ENCODE results near the gene P2RY12.

The P2RY12 gene

DNA sequence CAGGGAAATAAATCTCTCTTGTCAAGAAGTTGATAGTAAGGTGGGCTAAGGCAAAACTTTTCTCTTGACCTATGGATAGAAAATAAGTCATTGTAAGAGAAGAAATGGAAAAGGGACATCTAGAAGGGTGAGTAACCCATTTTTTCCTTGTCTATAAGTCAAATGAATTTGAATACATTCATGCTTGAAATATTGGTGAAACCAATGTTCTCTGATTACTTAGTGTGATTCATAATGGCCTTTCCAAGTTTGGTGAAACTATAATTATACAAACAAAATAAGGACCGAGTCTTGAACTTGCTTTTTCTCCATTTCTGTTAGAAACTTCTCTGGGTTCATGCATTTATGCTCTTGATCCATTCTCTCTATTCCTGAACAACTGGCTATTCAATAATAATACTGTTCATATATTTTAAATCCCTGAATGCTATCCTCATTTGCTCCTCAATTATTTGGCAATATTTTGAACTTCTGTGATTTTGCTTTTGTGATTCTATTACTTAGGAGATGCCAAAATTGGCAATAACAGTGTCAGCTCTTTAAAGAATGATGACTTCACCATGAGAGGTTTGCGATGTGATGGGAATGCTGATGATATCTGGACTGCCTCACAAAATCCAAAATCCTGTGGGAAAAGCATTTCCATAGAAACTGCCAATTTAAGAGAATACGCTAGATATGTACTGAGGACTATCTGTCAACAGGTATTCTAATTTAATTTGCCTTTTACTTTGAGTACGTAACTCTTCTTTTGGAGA is 12.3 kb downstream of the P2RY12 start:
- Histone ChIP-seq H3K4me1 (ENCODE audit: control insufficient read depth, insufficient read depth, low read length) (no peaks in the 10 kb centered on the region), H3K9me3 (ENCODE audit: control insufficient read depth, insufficient read depth, low read depth, low read length) (no peaks in the 10 kb centered on the region), H3K4me3 (ENCODE audit: low read depth, low read length) (no peak overlapping the region), H3K36me3 (ENCODE audit: control insufficient read depth in 2 of 2, insufficient read depth in 1 of 2, low read length in 2 of 2) (peaks cover 0 to 12% of the 10 kb centered on the region in 2 experiments; a peak in 1 of 3 replicates), H3K27ac (ENCODE audit: extremely low read depth, low read depth, low read length) (no peak overlapping the region)
- CTCF ChIA-PET = no interaction called here
- TF ChIP-seq WT1 (tag by site-specific recombination; IDR thresholded peaks at IDR 0.05) (no peak), ZNF23 (tag by site-specific recombination; IDR thresholded peaks at IDR 0.05; ENCODE audit: borderline replicate concordance) (no peak), GFI1B (tag by site-specific recombination; IDR thresholded peaks at IDR 0.05) (no peak), BCL11A (tag by site-specific recombination; IDR thresholded peaks at IDR 0.05; ENCODE audit: low read depth) (no peak), GLI2 (tag by site-specific recombination; IDR thresholded peaks at IDR 0.05; ENCODE audit: borderline replicate concordance, low read depth) (no peak), RBAK (tag by site-specific recombination; IDR thresholded peaks at IDR 0.05) (no peak)
- TF ChIP-seq, protein P1, sequence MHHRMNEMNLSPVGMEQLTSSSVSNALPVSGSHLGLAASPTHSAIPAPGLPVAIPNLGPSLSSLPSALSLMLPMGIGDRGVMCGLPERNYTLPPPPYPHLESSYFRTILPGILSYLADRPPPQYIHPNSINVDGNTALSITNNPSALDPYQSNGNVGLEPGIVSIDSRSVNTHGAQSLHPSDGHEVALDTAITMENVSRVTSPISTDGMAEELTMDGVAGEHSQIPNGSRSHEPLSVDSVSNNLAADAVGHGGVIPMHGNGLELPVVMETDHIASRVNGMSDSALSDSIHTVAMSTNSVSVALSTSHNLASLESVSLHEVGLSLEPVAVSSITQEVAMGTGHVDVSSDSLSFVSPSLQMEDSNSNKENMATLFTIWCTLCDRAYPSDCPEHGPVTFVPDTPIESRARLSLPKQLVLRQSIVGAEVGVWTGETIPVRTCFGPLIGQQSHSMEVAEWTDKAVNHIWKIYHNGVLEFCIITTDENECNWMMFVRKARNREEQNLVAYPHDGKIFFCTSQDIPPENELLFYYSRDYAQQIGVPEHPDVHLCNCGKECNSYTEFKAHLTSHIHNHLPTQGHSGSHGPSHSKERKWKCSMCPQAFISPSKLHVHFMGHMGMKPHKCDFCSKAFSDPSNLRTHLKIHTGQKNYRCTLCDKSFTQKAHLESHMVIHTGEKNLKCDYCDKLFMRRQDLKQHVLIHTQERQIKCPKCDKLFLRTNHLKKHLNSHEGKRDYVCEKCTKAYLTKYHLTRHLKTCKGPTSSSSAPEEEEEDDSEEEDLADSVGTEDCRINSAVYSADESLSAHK (tag by site-specific recombination; IDR thresholded peaks at IDR 0.05) = no peak
- TF ChIP-seq, protein P2, sequence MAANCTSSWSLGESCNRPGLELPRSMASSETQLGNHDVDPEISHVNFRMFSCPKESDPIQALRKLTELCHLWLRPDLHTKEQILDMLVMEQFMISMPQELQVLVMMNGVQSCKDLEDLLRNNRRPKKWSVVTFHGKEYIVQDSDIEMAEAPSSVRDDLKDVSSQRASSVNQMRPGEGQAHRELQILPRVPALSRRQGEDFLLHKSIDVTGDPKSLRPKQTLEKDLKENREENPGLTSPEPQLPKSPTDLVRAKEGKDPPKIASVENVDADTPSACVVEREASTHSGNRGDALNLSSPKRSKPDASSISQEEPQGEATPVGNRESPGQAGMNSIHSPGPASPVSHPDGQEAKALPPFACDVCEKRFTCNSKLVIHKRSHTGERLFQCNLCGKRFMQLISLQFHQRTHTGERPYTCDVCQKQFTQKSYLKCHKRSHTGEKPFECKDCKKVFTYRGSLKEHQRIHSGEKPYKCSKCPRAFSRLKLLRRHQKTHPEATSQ (tag by site-specific recombination; IDR thresholded peaks at IDR 0.05) = no peak
- TF ChIP-seq, protein P3, sequence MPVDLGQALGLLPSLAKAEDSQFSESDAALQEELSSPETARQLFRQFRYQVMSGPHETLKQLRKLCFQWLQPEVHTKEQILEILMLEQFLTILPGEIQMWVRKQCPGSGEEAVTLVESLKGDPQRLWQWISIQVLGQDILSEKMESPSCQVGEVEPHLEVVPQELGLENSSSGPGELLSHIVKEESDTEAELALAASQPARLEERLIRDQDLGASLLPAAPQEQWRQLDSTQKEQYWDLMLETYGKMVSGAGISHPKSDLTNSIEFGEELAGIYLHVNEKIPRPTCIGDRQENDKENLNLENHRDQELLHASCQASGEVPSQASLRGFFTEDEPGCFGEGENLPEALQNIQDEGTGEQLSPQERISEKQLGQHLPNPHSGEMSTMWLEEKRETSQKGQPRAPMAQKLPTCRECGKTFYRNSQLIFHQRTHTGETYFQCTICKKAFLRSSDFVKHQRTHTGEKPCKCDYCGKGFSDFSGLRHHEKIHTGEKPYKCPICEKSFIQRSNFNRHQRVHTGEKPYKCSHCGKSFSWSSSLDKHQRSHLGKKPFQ (tag by site-specific recombination; IDR thresholded peaks at IDR 0.05) = no peak
- POLR2A ChIA-PET = no interaction called here

DNA sequence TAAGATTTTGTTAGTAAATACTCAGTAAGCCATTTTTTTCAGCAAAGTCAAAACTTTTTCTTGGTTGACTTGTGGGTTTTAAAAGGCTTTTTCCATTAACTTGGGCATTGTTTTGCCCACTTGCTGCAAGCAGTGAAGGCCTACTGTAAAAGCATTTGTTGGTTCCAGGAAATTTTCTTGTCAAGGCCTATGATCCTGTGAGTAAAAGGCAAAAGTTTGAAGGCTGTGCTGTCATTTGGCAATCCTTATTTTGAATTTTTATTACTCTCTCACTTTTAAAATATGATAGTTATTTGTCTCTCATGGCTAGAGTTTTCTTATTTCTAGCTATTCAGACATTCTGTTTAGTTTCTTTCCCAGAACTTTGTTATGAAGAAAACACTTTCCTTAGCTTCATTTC is 13.0 kb downstream of the P2RY12 start:
- ChIA-PET CTCF (no interaction called here), POLR2A (no interaction called here)
- H3K36me3 ChIP-seq (ENCODE audit: control insufficient read depth in 2 of 2, insufficient read depth in 1 of 2, low read length in 2 of 2) = peaks cover 0 to 6% of the 10 kb centered on the region in 2 experiments; a peak in 1 of 3 replicates
- no peak overlapping the region for H3K4me3 ChIP-seq (ENCODE audit: low read depth, low read length)
- H3K27ac ChIP-seq (ENCODE audit: extremely low read depth, low read depth, low read length) = no peak overlapping the region
- H3K4me1 ChIP-seq (ENCODE audit: control insufficient read depth, insufficient read depth, low read length) = no peaks in the 10 kb centered on the region
- no peaks in the 10 kb centered on the region for H3K9me3 ChIP-seq (ENCODE audit: control insufficient read depth, insufficient read depth, low read depth, low read length)
- TF ChIP-seq HOXA7 (CRISPR knock-in tag; IDR thresholded peaks at IDR 0.05; ENCODE audit: borderline replicate concordance) (no peak), ZNF48 (tag by site-specific recombination; IDR thresholded peaks at IDR 0.05) (no peak), ZNF514 (tag by site-specific recombination; IDR thresholded peaks at IDR 0.05) (no peak), ZNF354C (tag by site-specific recombination; IDR thresholded peaks at IDR 0.05; ENCODE audit: borderline replicate concordance, low read depth) (no peak), ZNF521 (tag by site-specific recombination; IDR thresholded peaks at IDR 0.05) (no peak), MZF1 (tag by site-specific recombination; IDR thresholded peaks at IDR 0.05; ENCODE audit: borderline replicate concordance) (no peak), ZNF654 (tag by site-specific recombination; IDR thresholded peaks at IDR 0.05; ENCODE audit: low read depth) (no peak), ZNF302 (tag by site-specific recombination; IDR thresholded peaks at IDR 0.05; ENCODE audit: low read depth) (no peak)
- TF ChIP-seq, protein P4, sequence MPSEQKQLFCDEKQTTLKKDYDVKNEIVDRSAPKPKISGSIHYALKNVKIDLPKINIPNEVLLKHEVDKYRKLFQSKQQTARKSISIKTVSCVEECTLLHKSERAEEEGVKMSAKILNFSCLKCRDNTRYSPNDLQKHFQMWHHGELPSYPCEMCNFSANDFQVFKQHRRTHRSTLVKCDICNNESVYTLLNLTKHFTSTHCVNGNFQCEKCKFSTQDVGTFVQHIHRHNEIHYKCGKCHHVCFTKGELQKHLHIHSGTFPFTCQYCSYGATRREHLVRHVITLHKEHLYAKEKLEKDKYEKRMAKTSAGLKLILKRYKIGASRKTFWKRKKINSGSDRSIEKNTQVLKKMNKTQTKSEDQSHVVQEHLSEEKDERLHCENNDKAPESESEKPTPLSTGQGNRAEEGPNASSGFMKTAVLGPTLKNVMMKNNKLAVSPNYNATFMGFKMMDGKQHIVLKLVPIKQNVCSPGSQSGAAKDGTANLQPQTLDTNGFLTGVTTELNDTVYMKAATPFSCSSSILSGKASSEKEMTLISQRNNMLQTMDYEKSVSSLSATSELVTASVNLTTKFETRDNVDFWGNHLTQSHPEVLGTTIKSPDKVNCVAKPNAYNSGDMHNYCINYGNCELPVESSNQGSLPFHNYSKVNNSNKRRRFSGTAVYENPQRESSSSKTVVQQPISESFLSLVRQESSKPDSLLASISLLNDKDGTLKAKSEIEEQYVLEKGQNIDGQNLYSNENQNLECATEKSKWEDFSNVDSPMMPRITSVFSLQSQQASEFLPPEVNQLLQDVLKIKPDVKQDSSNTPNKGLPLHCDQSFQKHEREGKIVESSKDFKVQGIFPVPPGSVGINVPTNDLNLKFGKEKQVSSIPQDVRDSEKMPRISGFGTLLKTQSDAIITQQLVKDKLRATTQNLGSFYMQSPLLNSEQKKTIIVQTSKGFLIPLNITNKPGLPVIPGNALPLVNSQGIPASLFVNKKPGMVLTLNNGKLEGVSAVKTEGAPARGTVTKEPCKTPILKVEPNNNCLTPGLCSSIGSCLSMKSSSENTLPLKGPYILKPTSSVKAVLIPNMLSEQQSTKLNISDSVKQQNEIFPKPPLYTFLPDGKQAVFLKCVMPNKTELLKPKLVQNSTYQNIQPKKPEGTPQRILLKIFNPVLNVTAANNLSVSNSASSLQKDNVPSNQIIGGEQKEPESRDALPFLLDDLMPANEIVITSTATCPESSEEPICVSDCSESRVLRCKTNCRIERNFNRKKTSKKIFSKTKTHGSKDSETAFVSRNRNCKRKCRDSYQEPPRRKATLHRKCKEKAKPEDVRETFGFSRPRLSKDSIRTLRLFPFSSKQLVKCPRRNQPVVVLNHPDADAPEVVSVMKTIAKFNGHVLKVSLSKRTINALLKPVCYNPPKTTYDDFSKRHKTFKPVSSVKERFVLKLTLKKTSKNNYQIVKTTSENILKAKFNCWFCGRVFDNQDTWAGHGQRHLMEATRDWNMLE (tag by site-specific recombination; conservative IDR thresholded peaks at IDR 0.05; ENCODE audit: low read depth) = no peak
- TF ChIP-seq, protein P5, sequence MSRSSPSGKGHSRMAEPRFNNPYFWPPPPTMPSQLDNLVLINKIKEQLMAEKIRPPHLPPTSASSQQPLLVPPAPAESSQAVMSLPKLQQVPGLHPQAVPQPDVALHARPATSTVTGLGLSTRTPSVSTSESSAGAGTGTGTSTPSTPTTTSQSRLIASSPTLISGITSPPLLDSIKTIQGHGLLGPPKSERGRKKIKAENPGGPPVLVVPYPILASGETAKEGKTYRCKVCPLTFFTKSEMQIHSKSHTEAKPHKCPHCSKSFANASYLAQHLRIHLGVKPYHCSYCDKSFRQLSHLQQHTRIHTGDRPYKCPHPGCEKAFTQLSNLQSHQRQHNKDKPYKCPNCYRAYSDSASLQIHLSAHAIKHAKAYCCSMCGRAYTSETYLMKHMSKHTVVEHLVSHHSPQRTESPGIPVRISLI (tag by site-specific recombination; IDR thresholded peaks at IDR 0.05) = no peak

All from HEK293 (cell line).